Gastrocnemius medialis (tissue), 4 donors: ENCODE measurements around the gene RBMXL3.

Experiments used
- CTCF ChIP-seq, 5 experiments: fragments of 450-650 bp in 3 of 5; fragments of 200-600 bp in 2 of 5; sonication (generic) in 2 of 5; IDR thresholded peaks in 4 of 5; conservative IDR thresholded peaks in 1 of 5; 1 replicate in 4 of 5; 2 replicates in 1 of 5; pipeline ENCODE4 v1.5.1; 2016 to 2019; ENCODE audit warnings: antibody characterized with exemption in 5 of 5, mild to moderate bottlenecking in 3 of 5, moderate library complexity in 3 of 5
- POLR2A ChIP-seq, 2 donors: fragments of 450-650 bp; IDR thresholded peaks; one replicate each; pipeline ENCODE4 v1.6.1; 2017; ENCODE audit warnings: antibody characterized with exemption in 2 of 2, mild to moderate bottlenecking in 2 of 2, moderate library complexity in 2 of 2

- TF ChIP-seq CTCF (IDR thresholded peaks at IDR 0.05 in 4 of 5, conservative IDR thresholded peaks at IDR 0.05 in 1 of 5): no peak
- no peak for TF ChIP-seq POLR2A (IDR thresholded peaks at IDR 0.05)
These were observed 45.3 kb downstream of the RBMXL3 start for GRCh38 chrX:115234461-115234860.
